H9 (cell line): Measurements from ENCODE around the gene TMEM92. TPM values are rescaled to one million over a fixed set of nuclear protein-coding genes. Genes with fewer than 3 reads are reported as not detected.

ENCODE experiments used
- DNase-seq: peaks from one replicate; pipeline ENCODE4 v3.0.0-alpha.2; 2017
- H2AFZ ChIP-seq: one replicate; pipeline ENCODE4 v1.6.1; 2013; ENCODE audit warnings: mild to moderate bottlenecking, low read length, control low read depth, moderate library complexity
- H2AK5ac ChIP-seq: 2 replicates; pipeline ENCODE4 v1.6.1; 2013; ENCODE audit warnings: low read length, control low read depth, mixed read lengths; ENCODE audit not compliant: insufficient read length
- H2BK120ac ChIP-seq: one replicate; pipeline ENCODE4 v1.6.1; 2013; ENCODE audit warnings: low read depth, mild to moderate bottlenecking, low read length, control low read depth, inconsistent platforms; ENCODE audit not compliant: poor library complexity, severe bottlenecking
- H2BK12ac ChIP-seq: 2 replicates; pipeline ENCODE4 v1.6.1; 2013; ENCODE audit warnings: low read length, control low read depth, mixed read lengths, low read depth; ENCODE audit not compliant: insufficient read length
- H2BK15ac ChIP-seq: 2 replicates; pipeline ENCODE4 v1.6.1; 2013; ENCODE audit warnings: low read depth, low read length, control low read depth
- H2BK20ac ChIP-seq: one replicate; pipeline ENCODE4 v1.6.1; 2013; ENCODE audit warnings: low read depth, mild to moderate bottlenecking, low read length, control low read depth, inconsistent platforms; ENCODE audit not compliant: poor library complexity, severe bottlenecking
- H2BK5ac ChIP-seq: 2 replicates; pipeline ENCODE4 v1.6.1; 2013; ENCODE audit warnings: low read length, control low read depth, mixed read lengths; ENCODE audit not compliant: insufficient read length
- H3K14ac ChIP-seq: 2 replicates; pipeline ENCODE4 v1.6.1; 2013; ENCODE audit warnings: low read length, control low read depth; ENCODE audit not compliant: insufficient read depth
- H3K18ac ChIP-seq: 2 replicates; pipeline ENCODE4 v1.6.1; 2013; ENCODE audit warnings: low read depth, mild to moderate bottlenecking, mixed read lengths, low read length, control low read depth; ENCODE audit not compliant: insufficient read length
- H3K23ac ChIP-seq: 2 replicates; pipeline ENCODE4 v1.6.1; 2013; ENCODE audit warnings: low read length, control low read depth, mixed read lengths, low read depth; ENCODE audit not compliant: insufficient read length
- H3K23me2 ChIP-seq: 2 replicates; pipeline ENCODE4 v1.6.1; 2013; ENCODE audit warnings: low read depth, mild to moderate bottlenecking, mixed read lengths, low read length, control low read depth; ENCODE audit not compliant: insufficient read length, poor library complexity, severe bottlenecking
- H3K27ac ChIP-seq: 2 replicates; pipeline ENCODE4 v1.5.1; 2013; ENCODE audit warnings: low read length, control low read depth, mixed read lengths, low read depth; ENCODE audit not compliant: insufficient read length
- H3K27me3 ChIP-seq: 2 replicates; pipeline ENCODE4 v1.6.1; 2013; ENCODE audit warnings: low read length, control low read depth, inconsistent platforms; ENCODE audit not compliant: insufficient read depth
- H3K4ac ChIP-seq: 2 replicates; pipeline ENCODE4 v1.6.1; 2013; ENCODE audit warnings: low read depth, mild to moderate bottlenecking, control low read depth, inconsistent platforms, low read length, moderate library complexity
- H3K4me1 ChIP-seq: 2 replicates; pipeline ENCODE4 v1.6.1; 2013; ENCODE audit warnings: low read length, control low read depth, inconsistent platforms; ENCODE audit not compliant: insufficient read depth
- H3K4me2 ChIP-seq: 2 replicates; pipeline ENCODE4 v1.6.1; 2013; ENCODE audit warnings: low read length, control low read depth, mixed read lengths; ENCODE audit not compliant: insufficient read length, insufficient read depth
- H3K56ac ChIP-seq: 2 replicates; pipeline ENCODE4 v1.6.1; 2013; ENCODE audit warnings: low read depth, mild to moderate bottlenecking, mixed read lengths, low read length, control low read depth; ENCODE audit not compliant: insufficient read length
- H3K79me1 ChIP-seq: 2 replicates; pipeline ENCODE4 v1.6.1; 2013; ENCODE audit warnings: low read depth, mild to moderate bottlenecking, moderate library complexity, low read length, control low read depth, inconsistent platforms; ENCODE audit not compliant: insufficient read depth, poor library complexity, severe bottlenecking
- H3K79me2 ChIP-seq: 2 replicates; pipeline ENCODE4 v1.6.1; 2013; ENCODE audit warnings: low read length, control low read depth, inconsistent platforms; ENCODE audit not compliant: insufficient read depth
- H3K9ac ChIP-seq: 2 replicates; pipeline ENCODE4 v1.6.1; 2013; ENCODE audit warnings: low read length, control low read depth, mixed read lengths; ENCODE audit not compliant: insufficient read length; ENCODE audit errors: extremely low read depth
- H3K9me3 ChIP-seq: one replicate; pipeline ENCODE4 v1.6.1; 2013; ENCODE audit warnings: low read depth, low read length, inconsistent platforms; ENCODE audit not compliant: control insufficient read depth
- H3T11ph ChIP-seq: one replicate; pipeline ENCODE4 v1.6.1; 2013; ENCODE audit warnings: mild to moderate bottlenecking, low read length, control low read depth, inconsistent platforms
- H4K20me1 ChIP-seq: one replicate; pipeline ENCODE4 v1.6.1; 2013; ENCODE audit not compliant: control insufficient read depth, insufficient read length, insufficient read depth
- H4K5ac ChIP-seq: 2 replicates; pipeline ENCODE4 v1.6.1; 2013; ENCODE audit warnings: low read depth, mild to moderate bottlenecking, mixed read lengths, low read length, control low read depth; ENCODE audit not compliant: insufficient read length
- H4K8ac ChIP-seq: replicated peaks from 2 replicates; pipeline ENCODE4 v1.6.1; 2013; ENCODE audit warnings: low read length, control low read depth, mixed read lengths, low read depth; ENCODE audit not compliant: insufficient read length
- H4K91ac ChIP-seq: 2 replicates; pipeline ENCODE4 v1.6.1; 2013; ENCODE audit warnings: low read depth, mild to moderate bottlenecking, moderate library complexity, mixed read lengths, low read length, control low read depth; ENCODE audit not compliant: insufficient read length
- H3K27ac Mint-ChIP-seq, 3 experiments: 2 replicates in 2 of 3; 3 replicates in 1 of 3; pipeline ENCODE4 v1.8.0; 2020 to 2021; ENCODE audit warnings: mixed read lengths in 3 of 3, mild to moderate bottlenecking in 1 of 3, moderate library complexity in 1 of 3
- H3K27me3 Mint-ChIP-seq: 2 replicates; pipeline ENCODE4 v1.8.0; 2021; ENCODE audit warnings: low read depth, mild to moderate bottlenecking, moderate library complexity, mixed read lengths
- H3K36me3 Mint-ChIP-seq, 3 experiments: 2 replicates in 2 of 3; 3 replicates in 1 of 3; pipeline ENCODE4 v1.8.0; 2020 to 2021; ENCODE audit warnings: low read depth in 3 of 3, mixed read lengths in 3 of 3; ENCODE audit not compliant: insufficient read depth in 1 of 3
- H3K4me1 Mint-ChIP-seq, 2 experiments: 2 replicates each; pipeline ENCODE4 v1.8.0; 2020; ENCODE audit warnings: mixed read lengths in 2 of 2
- H3K4me3 Mint-ChIP-seq, 2 experiments: 2 replicates in 1 of 2; 3 replicates in 1 of 2; pipeline ENCODE4 v1.8.0; 2020 to 2021; ENCODE audit warnings: mild to moderate bottlenecking in 2 of 2, mixed read lengths in 2 of 2, moderate library complexity in 1 of 2
- H3K9me3 Mint-ChIP-seq, 2 experiments: 2 replicates in 1 of 2; 3 replicates in 1 of 2; pipeline ENCODE4 v1.8.0; 2020; ENCODE audit warnings: mild to moderate bottlenecking in 2 of 2, mixed read lengths in 2 of 2, moderate library complexity in 1 of 2
- WGBS: extraction: QIAGEN DNeasy Blood & Tissue Kit; methylation state at CpG from one replicate; pipeline ENCODE4 v1.1.7; 2013; ENCODE audit warnings: missing lambda C conversion rate, low lambda C conversion rate, mixed read lengths; ENCODE audit not compliant: insufficient read length; ENCODE audit errors: extremely low coverage; 5-methylcytosine and 5-hydroxymethylcytosine counted together
- total RNA-seq: library from RNA; stranded (reverse); gene quantifications from 2 replicates; pipeline ENCODE4 v1.2.1, GENCODE V29; 2021
- TF ChIP-seq, protein P1 (sequence below): fragments of 200-600 bp; sonication (generic); conservative IDR thresholded peaks from 3 replicates; pipeline ENCODE4 v1.8.0; 2021; ENCODE audit warnings: antibody characterized with exemption, mild to moderate bottlenecking

Gene TMEM92
- total RNA-seq, 1 experiment from 2014 or later = 10.9 TPM

DNA sequence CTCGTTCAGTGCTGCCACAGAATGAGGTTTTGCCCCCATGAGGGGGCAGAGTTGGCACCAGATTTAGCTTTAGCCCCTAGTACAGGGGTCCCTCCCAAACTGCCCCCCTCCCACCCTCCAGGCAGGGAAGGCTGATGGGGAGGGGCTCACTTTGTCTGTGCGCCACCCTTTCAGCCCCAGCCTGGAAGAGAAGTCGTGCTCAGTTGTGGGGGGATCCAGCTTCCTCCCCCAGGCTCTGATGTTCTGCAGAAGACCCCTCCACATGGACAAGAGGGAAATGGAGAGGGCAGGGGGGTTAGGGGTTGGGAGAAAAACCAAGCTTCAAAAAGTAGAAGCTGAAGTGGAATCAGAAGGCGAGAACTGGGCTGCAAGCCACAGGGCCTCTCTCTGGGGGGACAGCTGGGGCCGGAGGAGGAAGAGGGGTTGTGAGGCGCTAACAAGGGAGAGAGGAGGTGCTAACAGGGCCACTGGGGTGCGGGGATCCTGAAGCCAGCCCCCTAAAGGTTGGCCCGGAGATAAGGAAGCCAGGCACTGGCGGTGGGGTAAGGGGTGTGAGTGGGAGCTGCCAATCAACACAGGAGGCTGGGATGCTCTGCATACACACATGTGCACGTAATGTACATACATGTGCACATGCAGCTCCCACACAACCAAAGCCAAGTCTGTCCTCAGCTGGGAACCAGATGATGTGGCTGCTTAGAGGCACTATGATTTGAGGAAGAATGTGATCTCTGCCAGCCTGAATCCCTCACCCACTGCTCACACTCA is 7.0 kb upstream of the TMEM92 start:
- Histone ChIP-seq H2AK5ac (no peak overlapping the region), H3K23me2 (no peaks in the 10 kb centered on the region), H4K91ac (no peak overlapping the region), H3K4me1 (no peaks in the 10 kb centered on the region), H4K5ac (no peak overlapping the region), H2BK15ac (no peak overlapping the region), H2BK20ac (no peak overlapping the region), H3K4me2 (no peak overlapping the region), H2BK5ac (no peak overlapping the region), H3K27me3 (no peaks in the 10 kb centered on the region; the same call in 1 of the 2 replicates), H2BK12ac (no peak overlapping the region), H3K18ac (no peak overlapping the region), H3K14ac (no peak overlapping the region), H3K56ac (no peak overlapping the region), H3K79me2 (no peaks in the 10 kb centered on the region), H4K8ac (no peak overlapping the region), H4K20me1 (no peaks in the 10 kb centered on the region), H2BK120ac (no peak overlapping the region), H3K9ac (no peak overlapping the region), H3K23ac (no peak overlapping the region), H3K79me1 (no peaks in the 10 kb centered on the region), H3K27ac (no peak overlapping the region), H3K9me3 (no peaks in the 10 kb centered on the region), H2AFZ (no peak overlapping the region), H3T11ph (no peak overlapping the region), H3K4ac (no peak overlapping the region)
- DNase-seq = no peak
- H3K9me3 Mint-ChIP-seq = no peaks in the 10 kb centered on the region
- no peaks in the 10 kb centered on the region for H3K36me3 Mint-ChIP-seq
- peak overlapping the region in 1 of 3 experiments; percentile 79; a peak in 1 of 7 replicates for H3K27ac Mint-ChIP-seq
- WGBS = no CpG with 5 or more reads among the region's 10 CpGs
- H3K4me1 Mint-ChIP-seq = peaks cover 44 to 68% of the 10 kb centered on the region in 2 experiments
- H3K27me3 Mint-ChIP-seq = peaks cover 22% of the 10 kb centered on the region
- H3K4me3 Mint-ChIP-seq = no peak overlapping the region
- TF ChIP-seq, protein P1, sequence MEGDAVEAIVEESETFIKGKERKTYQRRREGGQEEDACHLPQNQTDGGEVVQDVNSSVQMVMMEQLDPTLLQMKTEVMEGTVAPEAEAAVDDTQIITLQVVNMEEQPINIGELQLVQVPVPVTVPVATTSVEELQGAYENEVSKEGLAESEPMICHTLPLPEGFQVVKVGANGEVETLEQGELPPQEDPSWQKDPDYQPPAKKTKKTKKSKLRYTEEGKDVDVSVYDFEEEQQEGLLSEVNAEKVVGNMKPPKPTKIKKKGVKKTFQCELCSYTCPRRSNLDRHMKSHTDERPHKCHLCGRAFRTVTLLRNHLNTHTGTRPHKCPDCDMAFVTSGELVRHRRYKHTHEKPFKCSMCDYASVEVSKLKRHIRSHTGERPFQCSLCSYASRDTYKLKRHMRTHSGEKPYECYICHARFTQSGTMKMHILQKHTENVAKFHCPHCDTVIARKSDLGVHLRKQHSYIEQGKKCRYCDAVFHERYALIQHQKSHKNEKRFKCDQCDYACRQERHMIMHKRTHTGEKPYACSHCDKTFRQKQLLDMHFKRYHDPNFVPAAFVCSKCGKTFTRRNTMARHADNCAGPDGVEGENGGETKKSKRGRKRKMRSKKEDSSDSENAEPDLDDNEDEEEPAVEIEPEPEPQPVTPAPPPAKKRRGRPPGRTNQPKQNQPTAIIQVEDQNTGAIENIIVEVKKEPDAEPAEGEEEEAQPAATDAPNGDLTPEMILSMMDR = no peak
